IPS-15b (cell line): ENCODE measurements around the gene KLK11.

ENCODE experiments used
- H3K27me3 ChIP-seq: one replicate; pipeline ENCODE4 v1.6.1; 2013; ENCODE audit warnings: low read length; ENCODE audit not compliant: control insufficient read depth, insufficient read depth
- H3K36me3 ChIP-seq: one replicate; pipeline ENCODE4 v1.6.1; 2013; ENCODE audit warnings: low read length; ENCODE audit not compliant: control insufficient read depth, insufficient read depth
- H3K4me1 ChIP-seq: one replicate; pipeline ENCODE4 v1.6.1; 2013; ENCODE audit warnings: mild to moderate bottlenecking, low read length; ENCODE audit not compliant: control insufficient read depth, insufficient read depth
- H3K4me3 ChIP-seq: one replicate; pipeline ENCODE4 v1.5.1; 2013; ENCODE audit warnings: low read depth, low read length
- H3K9ac ChIP-seq: one replicate; pipeline ENCODE4 v1.6.1; 2013; ENCODE audit warnings: low read depth, mild to moderate bottlenecking, low read length
- H3K9me3 ChIP-seq: one replicate; pipeline ENCODE4 v1.6.1; 2013; ENCODE audit warnings: mild to moderate bottlenecking, low read length; ENCODE audit not compliant: control insufficient read depth, insufficient read depth

KLK11 gene

GRCh38 chr19:51055866-51056265, 29.4 kb upstream of the KLK11 start:
- Histone ChIP-seq H3K27me3 (no peaks in the 10 kb centered on the region), H3K9me3 (no peaks in the 10 kb centered on the region), H3K36me3 (no peaks in the 10 kb centered on the region), H3K9ac (no peak overlapping the region), H3K4me3 (no peak overlapping the region), H3K4me1 (peaks cover 2% of the 10 kb centered on the region)

GRCh38 chr19:51047031-51047335, 20.6 kb upstream of the KLK11 start:
- Histone ChIP-seq H3K9me3 (no peaks in the 10 kb centered on the region), H3K4me3 (peak overlapping the region; percentile 36), H3K9ac (no peak overlapping the region), H3K27me3 (no peaks in the 10 kb centered on the region), H3K36me3 (no peaks in the 10 kb centered on the region), H3K4me1 (peaks cover 13% of the 10 kb centered on the region)

- H3K36me3 ChIP-seq: no peaks in the 10 kb centered on the region
Measured at GRCh38 chr19:51044327-51044726, 17.9 kb upstream of the KLK11 start.

GRCh38 chr19:51043497-51043896, 17.1 kb upstream of the KLK11 start:
- Histone ChIP-seq H3K4me3 (no peak overlapping the region), H3K4me1 (peaks cover 12% of the 10 kb centered on the region), H3K36me3 (no peaks in the 10 kb centered on the region)

More at GRCh38 chr19:51044327-51044726, 17.9 kb upstream of the KLK11 start:
- Histone ChIP-seq H3K9ac (no peak overlapping the region), H3K4me3 (no peak overlapping the region), H3K9me3 (no peaks in the 10 kb centered on the region), H3K4me1 (peaks cover 13% of the 10 kb centered on the region), H3K27me3 (no peaks in the 10 kb centered on the region)

GRCh38 chr19:51040151-51040550, 13.7 kb upstream of the KLK11 start:
- Histone ChIP-seq H3K9ac (no peak overlapping the region), H3K4me3 (no peak overlapping the region), H3K36me3 (no peaks in the 10 kb centered on the region), H3K9me3 (no peaks in the 10 kb centered on the region), H3K27me3 (no peaks in the 10 kb centered on the region), H3K4me1 (no peaks in the 10 kb centered on the region)

More at GRCh38 chr19:51043497-51043896, 17.1 kb upstream of the KLK11 start:
- Histone ChIP-seq H3K9me3 (no peaks in the 10 kb centered on the region), H3K27me3 (no peaks in the 10 kb centered on the region), H3K9ac (no peak overlapping the region)

GRCh38 chr19:51036519-51036918, 10.1 kb upstream of the KLK11 start:
- H3K4me3 ChIP-seq: no peak overlapping the region
- no peak overlapping the region for H3K9ac ChIP-seq
- H3K9me3 ChIP-seq: no peaks in the 10 kb centered on the region
- H3K27me3 ChIP-seq: no peaks in the 10 kb centered on the region
- no peaks in the 10 kb centered on the region for H3K4me1 ChIP-seq
- no peaks in the 10 kb centered on the region for H3K36me3 ChIP-seq

- no peaks in the 10 kb centered on the region for H3K4me1 ChIP-seq
Measured at GRCh38 chr19:51034704-51035103, 8.3 kb upstream of the KLK11 start, which contains the start of gene KLK12. Gene KLK12, minus strand, starts transcription at chr19:51035002. Its CDS starts 381 bp downstream, at chr19:51034621.

DNA sequence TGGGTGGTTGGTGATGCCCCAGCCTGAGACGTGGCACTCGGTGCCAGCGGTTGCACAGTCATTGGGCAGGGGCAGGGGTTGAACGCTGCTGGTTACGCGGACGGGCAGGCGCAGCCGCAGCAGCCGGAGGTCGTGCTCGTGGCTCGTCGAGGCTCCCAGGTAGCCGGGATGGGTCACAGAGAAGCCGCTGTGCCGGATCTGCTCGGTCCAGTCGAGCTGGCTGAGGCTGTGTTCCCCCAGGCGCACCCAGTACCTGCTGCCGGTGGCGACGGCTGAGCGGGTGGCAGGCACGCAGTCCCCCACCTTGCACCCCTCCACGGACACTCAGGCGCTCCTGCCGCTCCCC, 5.4 kb upstream of the KLK11 start:
- Histone ChIP-seq H3K36me3 (no peaks in the 10 kb centered on the region), H3K27me3 (no peaks in the 10 kb centered on the region), H3K9me3 (no peaks in the 10 kb centered on the region), H3K4me3 (no peak overlapping the region), H3K4me1 (no peaks in the 10 kb centered on the region), H3K9ac (no peak overlapping the region)

More at GRCh38 chr19:51034704-51035103, 8.3 kb upstream of the KLK11 start, which contains the start of gene KLK12:
- H3K36me3 ChIP-seq: no peaks in the 10 kb centered on the region
- H3K9ac ChIP-seq: no peak within 1 kb of the TSS
- no peaks in the 10 kb centered on the region for H3K9me3 ChIP-seq
- H3K4me3 ChIP-seq: no peak within 1 kb of the TSS
- no peaks in the 10 kb centered on the region for H3K27me3 ChIP-seq

DNA sequence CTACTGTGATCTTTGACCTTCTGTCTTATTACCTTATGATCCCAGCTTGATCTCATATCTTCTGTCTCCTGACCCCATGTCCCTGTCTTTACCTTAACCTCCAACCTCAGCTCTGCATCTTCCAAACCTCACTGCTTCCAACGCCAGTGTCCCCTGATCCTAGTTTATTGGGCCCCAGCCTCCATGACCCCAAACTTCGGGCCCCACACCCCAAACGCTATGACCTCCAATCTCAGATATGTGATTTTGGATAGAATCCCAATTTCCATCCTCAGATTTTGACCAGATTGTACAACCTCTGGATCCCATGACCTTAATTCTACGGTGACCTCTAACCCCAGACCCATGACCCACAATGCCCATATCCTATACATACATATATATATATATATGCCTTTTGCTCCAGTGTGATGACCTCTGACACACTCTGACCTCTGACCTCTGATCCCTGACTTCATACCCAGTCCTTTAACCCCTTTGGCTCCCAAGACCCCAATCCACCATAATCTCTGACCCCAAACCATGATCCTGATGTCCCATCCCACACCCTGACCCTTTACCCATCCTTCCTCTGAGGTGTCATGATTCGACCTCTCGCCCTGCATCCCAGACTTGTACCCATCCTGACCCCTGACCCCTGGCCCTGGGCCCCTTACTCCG, 4.9 kb upstream of the KLK11 start:
- Histone ChIP-seq H3K9ac (no peak overlapping the region), H3K36me3 (no peaks in the 10 kb centered on the region), H3K4me3 (no peak overlapping the region), H3K27me3 (no peaks in the 10 kb centered on the region), H3K9me3 (no peaks in the 10 kb centered on the region), H3K4me1 (peaks cover 3% of the 10 kb centered on the region)

DNA sequence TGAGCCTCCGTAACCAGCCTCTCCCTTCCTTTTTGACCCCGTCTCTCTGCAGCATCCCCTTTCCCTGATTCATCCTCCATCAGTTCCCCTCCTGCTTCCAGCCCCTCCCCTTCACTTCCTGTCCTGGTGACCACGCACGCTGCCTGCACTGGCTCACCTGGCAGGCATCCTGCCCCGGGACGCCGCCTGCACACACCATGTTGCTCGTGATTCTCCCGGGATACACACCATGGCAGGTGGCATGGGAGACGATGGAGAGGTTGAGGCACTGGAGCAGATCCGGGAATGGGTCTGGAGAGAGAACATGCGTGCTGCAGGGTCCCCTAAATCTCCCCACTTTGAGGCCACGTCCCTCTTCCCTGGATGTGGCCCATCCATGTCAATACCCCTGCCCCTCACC, 4.2 kb upstream of the KLK11 start:
- Histone ChIP-seq H3K9ac (no peak overlapping the region), H3K27me3 (no peaks in the 10 kb centered on the region), H3K4me1 (peaks cover 3% of the 10 kb centered on the region)

GRCh38 chr19:51029718-51030117, 3.3 kb upstream of the KLK11 start:
- no peaks in the 10 kb centered on the region for H3K27me3 ChIP-seq
- H3K4me1 ChIP-seq: peaks cover 5% of the 10 kb centered on the region
- no peak overlapping the region for H3K9ac ChIP-seq
- no peak overlapping the region for H3K4me3 ChIP-seq
- H3K9me3 ChIP-seq: no peaks in the 10 kb centered on the region
- no peaks in the 10 kb centered on the region for H3K36me3 ChIP-seq

More for the DNA sequence above, 4.2 kb upstream of the KLK11 start:
- Histone ChIP-seq H3K9me3 (no peaks in the 10 kb centered on the region), H3K36me3 (no peaks in the 10 kb centered on the region), H3K4me3 (no peak overlapping the region)

DNA sequence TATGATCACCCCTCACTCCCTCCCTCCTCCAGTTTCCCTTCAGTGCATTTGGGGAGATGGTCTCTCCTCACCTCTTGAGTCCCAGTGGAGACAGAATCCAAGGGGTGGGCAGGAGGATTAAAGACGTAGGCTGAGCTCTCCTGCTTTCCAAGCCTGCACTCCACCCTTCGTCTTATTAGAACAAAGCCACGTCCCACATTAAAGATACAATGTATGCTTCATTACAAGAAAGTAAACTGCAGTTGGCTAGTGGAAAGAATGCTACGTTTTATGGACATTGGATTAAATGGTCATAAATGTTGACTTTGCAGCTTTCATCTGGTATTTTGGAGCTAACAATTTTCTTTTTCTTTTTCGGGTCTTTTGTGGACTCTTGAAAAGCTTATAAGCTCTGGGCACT, 1.5 kb upstream of the KLK11 start:
- H3K4me3 ChIP-seq: no peak overlapping the region
- no peaks in the 10 kb centered on the region for H3K27me3 ChIP-seq
- H3K4me1 ChIP-seq: peaks cover 6% of the 10 kb centered on the region
- H3K9ac ChIP-seq: no peak overlapping the region
- no peaks in the 10 kb centered on the region for H3K9me3 ChIP-seq
- H3K36me3 ChIP-seq: no peaks in the 10 kb centered on the region
